Medulla oblongata (tissue), 1 donor: Measurements from ENCODE around the gene AANAT.
A peak's percentile ranks its signal among the peaks of the same experiment; 100 is the strongest.

Experiments used
- DNase-seq: peaks from one replicate; pipeline ENCODE4 v3.0.0-alpha.2; 2015; ENCODE audit errors: extremely low spot score

AANAT gene

GRCh38 chr17:76467366-76467765 lies at the start of gene AANAT:
Gene AANAT (plus strand): TSS chr17:76467603. CDS start chr17:76468747, 1,144 bp downstream.
- no peak for DNase-seq

DNA sequence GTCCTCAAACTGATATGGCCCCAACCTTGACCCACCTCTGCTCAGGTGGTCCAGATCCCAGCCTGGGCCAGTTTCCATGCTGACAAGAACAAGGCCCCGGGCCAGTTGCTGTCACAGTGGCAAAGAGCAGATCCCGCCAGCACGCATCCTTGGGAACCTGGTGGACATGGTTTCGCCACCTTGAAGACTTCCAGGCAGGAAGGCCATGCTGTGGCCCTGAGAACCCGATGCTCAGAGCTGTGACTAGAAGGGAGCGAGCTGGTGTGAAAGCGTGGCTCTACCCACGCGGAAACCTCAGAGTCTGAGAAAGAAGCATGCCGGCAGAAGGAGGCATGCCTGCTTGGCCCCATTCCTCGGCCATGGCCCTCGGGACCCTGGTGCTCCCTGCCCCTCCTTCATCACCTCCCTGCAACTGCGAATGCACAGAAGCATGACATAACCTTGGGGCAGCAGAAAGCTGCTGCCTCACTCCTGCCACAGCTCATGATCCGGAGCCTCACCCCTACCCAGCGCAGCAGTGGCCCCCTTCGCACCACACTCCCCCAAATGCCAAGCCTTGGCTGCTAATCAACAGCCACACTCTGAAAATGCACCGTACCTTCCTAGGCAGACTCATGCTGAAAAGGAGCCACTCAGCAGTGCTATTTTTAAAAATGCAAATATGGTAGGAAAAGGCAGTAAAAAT lies 47.7 kb upstream of the AANAT start:
- no peak for DNase-seq

- no peak for DNase-seq
These were observed 46.9 kb upstream of the AANAT start for GRCh38 chr17:76420356-76421043.

GRCh38 chr17:76421044-76421407 lies 46.4 kb upstream of the AANAT start:
- peak; percentile 46 for DNase-seq

- no peak for DNase-seq
These were observed 45.0 kb upstream of the AANAT start for GRCh38 chr17:76422406-76422805.

- DNase-seq = no peak
These were observed 44.5 kb upstream of the AANAT start for GRCh38 chr17:76422860-76423259.

- no peak for DNase-seq
These were observed 40.5 kb upstream of the AANAT start for GRCh38 chr17:76426853-76427252.

GRCh38 chr17:76427501-76428231 lies 39.7 kb upstream of the AANAT start:
- no peak for DNase-seq

DNA sequence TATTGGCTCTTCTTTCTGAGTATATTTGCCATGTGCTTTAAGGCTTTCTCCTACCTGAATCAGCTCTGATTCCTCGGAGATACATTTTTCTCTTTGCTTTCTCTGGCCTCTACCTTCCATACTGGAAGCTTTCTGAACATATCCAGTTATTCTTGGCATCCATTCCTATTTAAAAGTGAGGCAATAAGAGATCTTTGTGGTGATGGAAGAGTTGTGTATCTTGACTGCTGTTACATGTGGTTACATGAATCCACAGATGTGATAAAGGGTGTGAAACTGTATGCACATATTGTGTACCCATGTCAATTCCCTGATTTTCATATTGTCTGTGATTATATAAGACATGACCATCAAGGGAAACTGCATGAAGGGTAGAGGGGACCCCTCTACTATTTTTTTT lies 38.9 kb upstream of the AANAT start:
- DNase-seq = no peak

- DNase-seq = no peak
These were observed 35.9 kb upstream of the AANAT start for GRCh38 chr17:76431509-76431908.

- no peak for DNase-seq
These were observed 35.4 kb upstream of the AANAT start for GRCh38 chr17:76432004-76432403.

DNA sequence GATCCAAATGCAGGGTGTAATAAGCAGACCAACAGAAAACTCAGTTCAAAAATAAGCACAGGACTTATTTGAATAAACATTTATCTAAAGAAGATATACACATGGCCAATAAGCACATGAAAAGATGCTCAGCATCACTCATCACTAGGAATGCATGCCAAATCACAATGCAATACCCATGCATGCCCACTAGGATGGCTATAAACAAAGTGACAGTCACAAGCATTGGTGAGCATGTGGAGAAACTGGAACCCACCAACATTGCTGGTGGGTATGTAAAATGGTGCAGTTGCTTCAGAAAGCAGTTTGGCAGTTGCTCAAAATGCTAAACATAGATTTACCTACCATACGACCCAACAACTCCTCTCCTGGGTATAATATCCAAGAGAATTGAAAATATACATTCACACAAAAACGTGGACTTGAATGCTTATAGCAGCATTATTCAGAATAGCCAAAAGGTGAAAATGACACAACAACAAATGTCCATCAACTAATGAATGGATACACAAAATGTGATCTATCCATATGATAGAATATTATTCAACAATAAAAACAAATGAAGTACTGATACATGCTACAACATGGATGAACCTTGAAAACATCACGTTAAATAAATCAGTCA lies 34.6 kb upstream of the AANAT start:
- DNase-seq = no peak

DNA sequence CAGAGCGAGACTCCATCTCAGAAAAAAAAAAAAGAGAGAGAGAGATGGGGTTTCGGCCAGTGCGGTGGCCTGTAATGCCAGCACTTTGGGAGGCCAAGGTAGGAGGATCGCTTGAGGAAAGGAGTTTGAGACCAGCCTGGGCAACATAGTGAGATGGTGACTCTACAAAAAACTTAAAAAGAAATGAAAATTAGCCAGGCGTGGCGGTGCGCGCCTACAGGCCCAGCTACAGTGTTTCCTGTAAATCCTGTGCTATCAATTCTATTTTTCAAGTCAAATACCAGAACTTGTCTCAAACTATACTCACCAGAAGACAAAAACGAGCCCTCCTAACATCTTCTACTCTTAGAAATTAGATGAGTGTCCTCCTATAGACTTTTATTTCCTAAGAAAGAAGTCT lies 33.7 kb upstream of the AANAT start:
- DNase-seq = no peak

- DNase-seq = no peak
These were observed 32.5 kb upstream of the AANAT start for GRCh38 chr17:76434870-76435269.

- DNase-seq = no peak
These were observed 31.7 kb upstream of the AANAT start for GRCh38 chr17:76435751-76436150.

- DNase-seq = no peak
These were observed 29.7 kb upstream of the AANAT start for GRCh38 chr17:76437467-76438402.

- no peak for DNase-seq
These were observed 28.5 kb upstream of the AANAT start for GRCh38 chr17:76438906-76439305.

DNA sequence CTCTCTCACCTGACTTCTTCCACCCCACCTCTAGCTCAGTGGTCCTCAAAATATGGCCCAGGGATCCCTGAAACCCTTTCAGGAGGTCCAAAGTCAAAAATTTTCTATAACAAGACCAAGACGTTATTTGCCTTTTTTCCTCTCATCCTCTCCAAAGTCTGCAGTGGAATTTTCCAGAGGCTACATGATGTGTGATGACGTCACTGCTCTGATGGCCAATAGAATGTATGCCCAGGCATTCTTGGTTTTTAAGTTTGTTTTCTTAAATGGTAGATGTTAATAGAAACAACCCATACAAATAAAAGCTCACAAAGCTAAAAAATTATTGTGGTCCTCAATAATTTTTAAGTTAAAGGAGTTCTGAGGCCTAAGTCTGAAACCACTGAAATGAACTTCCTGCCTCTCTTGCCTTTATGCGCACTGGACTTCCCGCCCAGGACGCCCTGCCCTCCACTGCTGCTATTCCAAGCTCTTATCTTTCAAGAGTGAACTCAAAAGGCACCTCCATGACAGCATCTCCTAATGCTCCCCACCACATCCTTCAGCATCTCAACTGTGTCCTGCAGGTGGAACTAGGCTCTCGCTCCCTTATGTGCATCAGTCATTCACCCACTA lies 28.0 kb upstream of the AANAT start:
- DNase-seq = no peak

GRCh38 chr17:76440751-76441362 lies 26.5 kb upstream of the AANAT start:
- no peak for DNase-seq

GRCh38 chr17:76441686-76442340 lies 25.6 kb upstream of the AANAT start:
- DNase-seq = no peak
